Renal cortex interstitium (tissue), 11 donors: ENCODE results near the gene ATG2A. TPM values are rescaled to one million over a fixed set of nuclear protein-coding genes. Genes with fewer than 3 reads are reported as not detected.
"Not testable (repeated sequence)": the region's sequence is repeated elsewhere in the genome, so short reads cannot be mapped to it uniquely, and the experiment has no call there.

Experiments
- DNase-seq, 11 donors: peaks; one replicate each; pipeline ENCODE4 v3.0.0-alpha.2; 2013; ENCODE audit warnings: low read depth in 9 of 11, low spot score in 4 of 11; ENCODE audit errors: extremely low read depth in 1 of 11
- polyA plus RNA-seq, 3 donors: library from polyadenylated mRNA; unstranded; fragments of 120-200 nt; gene quantifications; one replicate each; pipeline ENCODE4 v1.2.1, GENCODE V29; 2013; ENCODE audit not compliant: insufficient read length in 3 of 3

ATG2A gene
- polyA plus RNA-seq, 3 donors: 16.7 to 25.3 (median 21.7) TPM

DNA sequence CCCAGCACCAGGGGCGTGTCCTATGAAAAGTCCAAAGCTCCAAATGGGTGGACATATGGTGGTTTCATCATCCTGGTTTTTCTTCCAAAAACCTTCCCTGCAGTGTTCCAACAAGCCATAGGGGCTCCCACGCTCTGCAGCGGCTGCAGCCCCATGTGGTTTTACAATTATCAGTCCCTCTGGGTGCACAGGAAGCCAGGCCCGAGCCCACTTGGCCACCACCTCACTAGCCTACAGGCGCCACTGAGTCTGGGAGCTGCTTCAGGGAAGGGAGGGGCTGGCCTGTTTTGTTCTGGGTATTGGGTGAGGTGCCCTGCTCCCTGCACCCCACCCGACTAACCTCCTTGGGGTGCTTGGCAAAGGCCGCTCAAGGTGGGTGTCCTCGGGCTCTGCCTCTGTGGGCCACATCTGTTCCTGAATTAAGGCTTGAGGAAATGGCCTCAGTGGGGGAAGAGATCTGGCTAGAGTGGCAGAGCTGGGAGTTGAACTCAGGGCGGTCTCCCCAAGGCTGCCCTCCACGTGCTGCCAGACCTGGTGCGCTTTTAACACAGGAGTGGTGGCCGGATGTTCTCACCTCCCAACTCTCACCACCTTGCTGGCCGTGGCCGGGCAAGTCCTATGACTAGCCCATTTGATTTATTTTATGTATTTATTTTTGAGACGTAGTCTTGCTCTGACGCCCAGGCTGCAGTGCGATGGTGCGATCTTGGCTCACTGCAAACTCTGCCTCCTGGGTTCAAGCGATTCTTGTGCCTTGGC lies 67.2 kb downstream of the ATG2A start:
- DNase-seq: no peak

DNA sequence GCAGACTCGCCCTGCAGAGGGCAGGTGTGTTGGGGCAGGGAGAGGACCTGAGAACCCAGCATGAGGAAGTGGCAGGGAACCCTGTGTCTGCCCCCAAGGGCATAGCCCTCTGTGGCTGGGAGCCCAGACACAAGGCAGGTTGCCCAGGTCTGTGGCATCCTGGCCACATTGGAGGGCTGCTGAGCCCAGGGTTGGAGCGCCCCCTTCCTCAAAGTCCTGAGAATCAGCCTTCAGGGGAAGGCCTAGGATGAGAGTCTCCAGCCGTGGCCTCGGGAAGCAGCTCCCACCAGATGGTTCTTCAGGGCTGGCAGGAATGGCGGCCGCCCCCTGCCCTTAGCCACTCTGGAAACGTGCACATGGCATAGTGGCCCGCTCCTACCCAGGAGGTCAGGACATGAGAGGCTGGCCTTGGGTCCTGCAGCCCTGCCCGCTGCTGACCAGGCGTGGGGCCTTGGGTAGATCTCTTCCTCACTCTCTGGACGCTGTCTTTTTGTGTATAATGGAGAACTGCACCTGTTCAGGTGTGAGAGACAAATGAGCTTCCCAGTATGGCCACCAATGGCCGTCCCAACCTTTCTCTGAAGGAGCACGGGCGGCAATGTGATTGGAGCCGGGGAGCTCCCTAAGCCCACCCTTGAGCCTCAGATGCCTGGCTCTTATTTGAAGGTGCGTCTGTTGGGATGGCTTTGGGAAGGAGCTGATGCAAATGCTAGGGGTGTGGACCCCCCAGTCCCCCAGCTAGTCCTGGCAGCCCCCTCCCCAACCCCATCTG lies 68.0 kb downstream of the ATG2A start:
- no peak for DNase-seq

GRCh38 chr11:64848214-64848825 lies 68.7 kb downstream of the ATG2A start:
- no peak for DNase-seq

DNA sequence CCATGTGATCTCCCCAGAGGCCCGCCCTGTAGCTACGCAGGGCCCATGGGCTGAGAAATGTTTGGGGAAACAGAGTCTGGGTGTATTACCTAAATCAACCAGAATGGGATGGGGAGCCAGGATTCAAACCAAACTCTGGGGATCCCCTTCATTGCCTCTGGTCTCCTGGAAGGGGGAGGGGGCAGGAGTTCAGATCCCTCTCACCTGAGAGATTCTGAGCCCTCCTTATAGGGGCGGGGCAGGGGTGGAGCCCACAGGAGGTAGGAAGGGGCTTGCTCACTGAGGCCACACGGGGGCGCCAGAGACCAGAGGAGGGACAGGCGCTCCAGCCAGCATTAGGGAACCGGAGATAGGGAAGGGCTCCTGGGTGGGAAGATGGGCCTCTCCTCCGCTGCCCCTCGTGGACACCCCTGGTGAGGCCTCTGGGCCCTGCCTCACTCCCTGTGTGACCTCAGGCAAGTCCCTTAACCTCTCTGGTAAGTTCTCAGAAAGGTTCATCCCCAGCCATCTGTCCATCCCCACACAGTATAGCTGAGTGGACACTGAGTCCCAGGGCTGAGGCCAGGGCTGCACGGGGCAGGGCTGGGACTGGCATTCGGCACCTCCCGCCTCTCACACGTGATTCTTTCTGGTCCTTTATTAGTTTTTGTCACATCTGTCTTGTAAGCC lies 69.9 kb downstream of the ATG2A start:
- peak; percentile 61 to 93 (median 83) for DNase-seq

- DNase-seq: not testable (repeated sequence)
These were observed 71.3 kb downstream of the ATG2A start for GRCh38 chr11:64845776-64846129.

DNA sequence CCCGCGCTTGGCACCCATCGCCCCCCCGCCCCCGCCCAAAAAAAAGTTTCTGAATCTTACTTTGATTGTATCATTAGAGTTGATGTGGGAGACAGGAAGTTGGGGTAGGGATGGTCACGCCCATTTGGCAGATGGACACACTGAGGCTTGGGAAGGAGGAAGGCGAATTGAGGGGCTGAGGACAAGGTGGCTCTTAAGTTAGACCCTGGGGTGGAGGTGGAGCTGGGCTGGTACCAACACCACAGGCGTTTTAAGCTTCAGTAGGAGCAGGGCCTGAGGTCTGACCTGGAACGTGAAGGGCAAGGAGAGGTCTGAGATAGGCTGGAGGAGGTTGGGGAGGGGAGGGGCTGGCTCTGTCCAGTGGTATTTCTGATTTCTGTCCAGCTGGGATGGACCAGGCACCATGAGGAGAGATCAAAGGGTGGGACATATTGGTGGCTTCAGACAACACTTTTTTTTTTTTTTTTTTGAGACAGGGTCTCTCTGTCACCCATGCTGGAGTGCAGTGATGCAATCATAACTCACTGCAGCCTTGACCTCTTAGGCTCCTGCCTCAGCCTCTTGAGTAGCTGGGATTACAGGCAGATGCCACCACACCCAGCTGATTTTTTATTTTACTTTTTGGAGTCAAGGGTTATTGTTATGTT lies 71.8 kb downstream of the ATG2A start:
- DNase-seq: no peak

Other genes starting within 250 kb of the ATG2A start
- 10 to 100 TPM; 13.1 to 25.8 (median 23.4) TPM for gene NRXN2, start 194.0 kb downstream of the ATG2A start, polyA plus RNA-seq
- 1 to 10 TPM; 5.1 to 7.6 (median 5.9) TPM for gene RASGRP2, start 173.1 kb downstream of the ATG2A start, polyA plus RNA-seq
- 1 to 10 TPM; 2.1 to 3.2 (median 2.4) TPM for gene PYGM, start 157.2 kb downstream of the ATG2A start, polyA plus RNA-seq
- gene SF1, start 138.7 kb downstream of the ATG2A start, polyA plus RNA-seq: 100 to 1,000 TPM; 346 to 463 (median 385) TPM
- gene MAP4K2, start 114.0 kb downstream of the ATG2A start, polyA plus RNA-seq: 10 to 100 TPM; 14.9 to 23.3 (median 19.5) TPM
- 10 to 100 TPM; 34.3 to 43.5 (median 41.9) TPM for gene MEN1, start 106.7 kb downstream of the ATG2A start, polyA plus RNA-seq
- gene CDC42BPG, start 72.6 kb downstream of the ATG2A start, polyA plus RNA-seq: 1 to 10 TPM; 4.0 to 6.3 (median 5.8) TPM
- gene EHD1, start 38.6 kb downstream of the ATG2A start, polyA plus RNA-seq: 10 to 100 TPM; 54.8 to 67.9 (median 60.8) TPM
- gene PPP2R5B, start 7.5 kb upstream of the ATG2A start, polyA plus RNA-seq: 10 to 100 TPM; 15.2 to 18.4 (median 16.1) TPM
- gene GPHA2, start 18.7 kb upstream of the ATG2A start, polyA plus RNA-seq: 1 to 10 TPM; 1.6 to 3.0 (median 2.4) TPM
- 1 to 10 TPM in 2 of 3 donors, under 1 TPM in 1; 0.76 to 1.2 (median 1.1) TPM for gene MAJIN, start 54.9 kb upstream of the ATG2A start, polyA plus RNA-seq
- 1 to 10 TPM; 2.3 to 3.5 (median 3.0) TPM for gene BATF2, start 79.8 kb upstream of the ATG2A start, polyA plus RNA-seq
- 10 to 100 TPM; 49.0 to 73.9 (median 63.6) TPM for gene ARL2, start 97.0 kb upstream of the ATG2A start, polyA plus RNA-seq
- gene SNX15, start 110.2 kb upstream of the ATG2A start, polyA plus RNA-seq: 10 to 100 TPM; 21.4 to 33.1 (median 27.1) TPM
- 10 to 100 TPM in 2 of 3 donors, 1 to 10 TPM in 1; 8.8 to 18.6 (median 10.5) TPM for gene SAC3D1, start 124.0 kb upstream of the ATG2A start, polyA plus RNA-seq
- 10 to 100 TPM in 2 of 3 donors, 1 to 10 TPM in 1; 9.5 to 14.5 (median 10.7) TPM for gene NAALADL1, start 141.3 kb upstream of the ATG2A start, polyA plus RNA-seq
- 10 to 100 TPM; 16.3 to 24.5 (median 20.1) TPM for gene CDCA5, start 166.8 kb upstream of the ATG2A start, polyA plus RNA-seq
- 10 to 100 TPM; 26.6 to 38.4 (median 30.7) TPM for gene ZFPL1, start 167.0 kb upstream of the ATG2A start, polyA plus RNA-seq
- 100 to 1,000 TPM in 2 of 3 donors, 10 to 100 TPM in 1; 85.0 to 146 (median 138) TPM for gene VPS51, start 179.0 kb upstream of the ATG2A start, polyA plus RNA-seq
- 10 to 100 TPM; 66.3 to 91.9 (median 82.8) TPM for gene TM7SF2, start 194.7 kb upstream of the ATG2A start, polyA plus RNA-seq
- gene ZNHIT2, start 200.5 kb upstream of the ATG2A start, polyA plus RNA-seq: 1 to 10 TPM; 5.3 to 9.4 (median 9.1) TPM
- gene FAU, start 204.9 kb upstream of the ATG2A start, polyA plus RNA-seq: 100 to 1,000 TPM; 528 to 810 (median 808) TPM
- 10 to 100 TPM; 55.7 to 59.3 (median 57.2) TPM for gene MRPL49, start 205.1 kb upstream of the ATG2A start, polyA plus RNA-seq
- gene SYVN1, start 217.3 kb upstream of the ATG2A start, polyA plus RNA-seq: 10 to 100 TPM; 47.9 to 53.6 (median 52.1) TPM